Central memory CD4-positive, alpha-beta T cell (primary cell): ENCODE data around the gene SIGMAR1.
A peak's percentile ranks its signal among the peaks of the same experiment; 100 is the strongest.

Experiments
- DNase-seq: peaks from one replicate; pipeline ENCODE4 v3.0.0; 2022

SIGMAR1 gene

GRCh38 chr9:34600908-34601307 is 36.7 kb downstream of the SIGMAR1 start:
- DNase-seq: no peak

GRCh38 chr9:34599546-34599945 is 38.0 kb downstream of the SIGMAR1 start:
- DNase-seq: no peak

GRCh38 chr9:34594177-34594576 is 43.4 kb downstream of the SIGMAR1 start:
- no peak for DNase-seq

GRCh38 chr9:34592895-34593601 is 44.5 kb downstream of the SIGMAR1 start:
- DNase-seq: no peak

GRCh38 chr9:34591917-34592866 is 45.4 kb downstream of the SIGMAR1 start:
- no peak for DNase-seq

GRCh38 chr9:34591248-34591916 is 46.2 kb downstream of the SIGMAR1 start:
- peak; percentile 59 for DNase-seq

GRCh38 chr9:34590381-34591247 is 47.0 kb downstream of the SIGMAR1 start:
- peak; percentile 8 for DNase-seq

GRCh38 chr9:34589636-34590380 is 47.8 kb downstream of the SIGMAR1 start, which contains the start of gene CNTFR:
CNTFR (minus strand) TSS chr9:34589724; CDS start chr9:34568981, 20,743 bp downstream.
- no peak for DNase-seq

- no peak for DNase-seq
Observed at GRCh38 chr9:34588671-34589635, 48.6 kb downstream of the SIGMAR1 start.

GRCh38 chr9:34587271-34587670 is 50.3 kb downstream of the SIGMAR1 start:
- no peak for DNase-seq

- DNase-seq: no peak
Observed at GRCh38 chr9:34585946-34586669, 51.5 kb downstream of the SIGMAR1 start.

- DNase-seq: no peak
Observed at GRCh38 chr9:34584970-34585369, 52.6 kb downstream of the SIGMAR1 start.
